Spleen (tissue), 11 donors: ENCODE measurements around the gene CIDEA. TPM values are rescaled to one million over a fixed set of nuclear protein-coding genes. Genes with fewer than 3 reads are reported as not detected.
A peak's percentile ranks its signal among the peaks of the same experiment; 100 is the strongest.

Experiments used
- DNase-seq: peaks from one replicate; pipeline ENCODE4 v3.0.0-alpha.2; 2020
- H3K27ac ChIP-seq, 8 donors: fragments of 200-600 bp; sonication (generic) in 7 of 8; 1 replicate in 4 of 8; 2 replicates in 4 of 8; pipeline versions ENCODE4 v1.5.0 to v1.8.0; 2016 to 2021; ENCODE audit warnings: inconsistent platforms in 4 of 8, mild to moderate bottlenecking in 4 of 8, moderate library complexity in 1 of 8
- H3K27me3 ChIP-seq, 7 donors: fragments of 200-600 bp; sonication (generic) in 6 of 7; replicated peaks in 1 of 7; 1 replicate in 4 of 7; 2 replicates in 3 of 7; pipeline versions ENCODE4 v1.5.0 to v1.8.0; 2016 to 2021; ENCODE audit warnings: inconsistent platforms in 3 of 7, mild to moderate bottlenecking in 1 of 7
- H3K36me3 ChIP-seq, 6 donors: fragments of 200-600 bp; sonication (generic) in 5 of 6; 1 replicate in 4 of 6; 2 replicates in 2 of 6; pipeline versions ENCODE4 v1.5.0 to v1.8.0; 2016 to 2021; ENCODE audit warnings: inconsistent platforms in 2 of 6
- H3K4me1 ChIP-seq, 6 donors: fragments of 200-600 bp; sonication (generic) in 5 of 6; 1 replicate in 3 of 6; 2 replicates in 3 of 6; pipeline versions ENCODE4 v1.5.0 to v1.8.0; 2016 to 2021; ENCODE audit warnings: inconsistent platforms in 3 of 6
- H3K4me3 ChIP-seq, 8 donors: fragments of 200-600 bp; sonication (generic) in 7 of 8; 1 replicate in 4 of 8; 2 replicates in 4 of 8; pipeline versions ENCODE4 v1.5.0 to v1.8.0; 2016 to 2021; ENCODE audit warnings: inconsistent platforms in 4 of 8, mild to moderate bottlenecking in 4 of 8, moderate library complexity in 2 of 8
- H3K9me3 ChIP-seq, 8 donors: fragments of 200-600 bp; sonication (generic) in 7 of 8; 1 replicate in 4 of 8; 2 replicates in 4 of 8; pipeline versions ENCODE4 v1.5.0 to v1.8.0; 2016 to 2021; ENCODE audit warnings: inconsistent platforms in 4 of 8
- CTCF ChIP-seq, 11 experiments: fragments of 200-600 bp in 7 of 11; fragments of 450-650 bp in 4 of 11; sonication (generic) in 4 of 11; IDR thresholded peaks in 8 of 11; conservative IDR thresholded peaks in 3 of 11; 1 replicate in 7 of 11; 2 replicates in 4 of 11; pipeline versions ENCODE4 v1.4.0 to v1.8.0; 2016 to 2021; ENCODE audit warnings: antibody characterized with exemption in 11 of 11, inconsistent platforms in 4 of 11, mild to moderate bottlenecking in 1 of 11
- POLR2A ChIP-seq, 3 donors: fragments of 450-650 bp; IDR thresholded peaks; one replicate each; pipeline ENCODE4 v1.5.1; 2017; ENCODE audit warnings: antibody characterized with exemption in 3 of 3, mild to moderate bottlenecking in 1 of 3
- POLR2AphosphoS5 ChIP-seq, 3 donors: sonication (generic); formaldehyde crosslinking; IDR thresholded peaks; one replicate each; pipeline ENCODE4 v1.5.1; 2017; ENCODE audit warnings: antibody characterized with exemption in 3 of 3
- WGBS, 5 donors: extraction: QIAGEN DNeasy Blood & Tissue Kit in 3 of 5; methylation state at CpG; one replicate each; pipeline versions ENCODE4 v1.1.5 to v1.1.7; 2013 to 2018; 5-methylcytosine and 5-hydroxymethylcytosine counted together
- intact Hi-C: fragments of 100-400 bp; cut with DNase I; formaldehyde crosslinking; loops from one replicate; pipeline ENCODE4 v1.15.0; 2023; ENCODE audit warnings: low total_unique reads
- polyA plus RNA-seq, 3 donors: library from polyadenylated mRNA; stranded (reverse); fragments of 200-250 nt; gene quantifications; one replicate each; pipeline ENCODE4 v1.2.1, GENCODE V29; 2013
- total RNA-seq, 7 donors: library from RNA; depleted of rRNA in 3 of 7; stranded (reverse); fragments of >200 nt in 3 of 7; fragmentation: NEBNext Ultra II Directional in 4 of 7; extraction: Animal tissue kit (Norgen Biotek cat#: 25700) in 4 of 7; gene quantifications; one replicate each; pipeline versions ENCODE4 v1.1.0 to v1.2.1, GENCODE V29; 2016 to 2021
- donor health status: healthy with polysubstance abuse.
- donor health status: DM: no; HTN: no; CAD: no; lungs with moderate emphysema.
- donor health status: DM: no; HTN: no; CAD: no.
- donor health status: Bipolar disorder and iron deficiency.
- donor health status: healthy.
- donor health status: DM: no; HTN: no; CAD: no.
- donor health status: DM: yes; HTN: yes; CAD: no.

The CIDEA gene
- total and polyA plus RNA-seq, 10 donors: not detected

DNA sequence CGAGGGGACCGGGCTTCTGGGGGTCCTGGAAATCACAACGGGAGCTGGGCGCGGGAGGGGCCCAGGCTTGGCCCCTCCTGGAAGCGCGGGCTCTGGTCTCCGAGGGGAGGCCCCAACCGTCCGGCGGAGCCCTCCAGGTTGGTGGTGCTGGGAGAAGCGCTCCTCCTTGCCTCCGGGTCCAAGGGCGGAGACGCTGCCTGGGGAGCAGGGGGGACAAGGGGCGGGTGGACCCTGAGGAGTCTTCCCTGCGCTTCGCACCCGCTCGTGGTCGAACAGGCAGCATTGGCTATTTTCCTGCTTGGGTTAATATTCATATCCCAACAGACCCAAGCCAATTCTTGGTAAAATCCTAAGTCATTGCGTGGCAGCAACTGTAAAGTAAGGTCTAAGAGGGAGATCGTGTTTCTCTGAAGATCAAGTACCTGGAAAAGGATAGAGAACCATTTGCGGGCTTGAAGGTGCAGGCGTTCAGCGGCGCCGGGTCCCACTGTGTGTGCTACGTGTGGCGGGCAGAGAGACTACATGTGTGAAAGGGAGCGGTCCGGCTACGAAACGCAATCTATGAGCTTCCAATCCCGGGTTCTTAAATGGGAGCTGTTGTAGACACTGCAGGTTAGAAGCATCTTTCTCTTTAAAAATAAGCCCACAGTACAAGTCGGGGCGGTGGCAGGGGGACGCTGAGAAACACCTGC is 805 bp downstream of the CIDEA start:
- no peak overlapping the region for H3K4me3 ChIP-seq
- no peak overlapping the region for H3K27ac ChIP-seq
- intact Hi-C loops: no loop called here
- 57 to 75% (median 69%) methylated on average over 27 to 38 of the region's 38 CpGs for WGBS, 5 donors
- H3K4me1 ChIP-seq: peaks cover 9 to 38% (median 29%) of the 10 kb centered on the region in 6 donors
- no peaks in the 10 kb centered on the region for H3K36me3 ChIP-seq
- no peak for TF ChIP-seq POLR2AphosphoS5 (IDR thresholded peaks at IDR 0.05)
- TF ChIP-seq CTCF (IDR thresholded peaks at IDR 0.05 in 8 of 11, conservative IDR thresholded peaks at IDR 0.05 in 3 of 11): no peak
- no peaks in the 10 kb centered on the region for H3K9me3 ChIP-seq
- DNase-seq: peak; percentile 63
- H3K27me3 ChIP-seq: peaks cover 0 to 87% (median 35%) of the 10 kb centered on the region in 7 donors

DNA sequence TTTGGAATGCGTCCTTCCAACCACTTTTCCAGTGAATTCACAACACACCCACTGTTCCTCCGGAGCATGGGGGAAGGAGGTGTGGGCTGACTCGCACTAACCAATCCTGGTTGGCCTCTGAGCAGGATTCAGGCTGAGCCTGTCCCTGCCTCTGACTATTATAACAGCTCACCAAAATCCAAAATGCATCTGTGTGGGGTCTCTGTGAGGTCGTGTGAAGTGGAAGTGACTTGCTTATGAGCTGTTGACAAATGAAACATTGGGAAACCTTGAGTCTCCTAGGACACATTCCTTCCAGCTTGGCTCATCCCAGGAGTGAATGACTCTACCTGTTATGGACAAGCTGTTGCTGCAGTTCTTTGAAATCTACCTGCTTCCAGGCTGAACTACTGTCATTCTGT is 1.5 kb downstream of the CIDEA start:
- Histone ChIP-seq H3K27ac (no peak overlapping the region), H3K36me3 (no peaks in the 10 kb centered on the region), H3K9me3 (no peaks in the 10 kb centered on the region), H3K27me3 (peaks cover 0 to 84% (median 35%) of the 10 kb centered on the region in 7 donors), H3K4me1 (peaks cover 9 to 38% (median 29%) of the 10 kb centered on the region in 6 donors), H3K4me3 (no peak overlapping the region)
- DNase-seq: peak; percentile 18
- no peak for TF ChIP-seq POLR2AphosphoS5 (IDR thresholded peaks at IDR 0.05)
- no peak for TF ChIP-seq CTCF (IDR thresholded peaks at IDR 0.05 in 8 of 11, conservative IDR thresholded peaks at IDR 0.05 in 3 of 11)
- TF ChIP-seq POLR2A (IDR thresholded peaks at IDR 0.05): no peak
- WGBS, 5 donors: 47 to 83% (median 68%) methylated on average over 4 of the region's 4 CpGs
- intact Hi-C loops: no loop called here

- peaks cover 0 to 79% (median 30%) of the 10 kb centered on the region in 7 donors for H3K27me3 ChIP-seq
- no peaks in the 10 kb centered on the region for H3K9me3 ChIP-seq
- H3K36me3 ChIP-seq: no peaks in the 10 kb centered on the region
- TF ChIP-seq POLR2AphosphoS5 (IDR thresholded peaks at IDR 0.05) (peak in 1 of 3 donors; percentile 33), CTCF (IDR thresholded peaks at IDR 0.05 in 8 of 11, conservative IDR thresholded peaks at IDR 0.05 in 3 of 11) (no peak)
- H3K4me3 ChIP-seq: no peak overlapping the region
- 15 to 36% (median 24%) methylated on average over 6 of the region's 6 CpGs for WGBS, 5 donors
- DNase-seq: peak; percentile 59
- H3K27ac ChIP-seq: no peak overlapping the region
- peaks cover 9 to 36% (median 29%) of the 10 kb centered on the region in 6 donors for H3K4me1 ChIP-seq
- intact Hi-C loops: no loop called here
Measured at GRCh38 chr18:12256951-12257350, 2.8 kb downstream of the CIDEA start.

DNA sequence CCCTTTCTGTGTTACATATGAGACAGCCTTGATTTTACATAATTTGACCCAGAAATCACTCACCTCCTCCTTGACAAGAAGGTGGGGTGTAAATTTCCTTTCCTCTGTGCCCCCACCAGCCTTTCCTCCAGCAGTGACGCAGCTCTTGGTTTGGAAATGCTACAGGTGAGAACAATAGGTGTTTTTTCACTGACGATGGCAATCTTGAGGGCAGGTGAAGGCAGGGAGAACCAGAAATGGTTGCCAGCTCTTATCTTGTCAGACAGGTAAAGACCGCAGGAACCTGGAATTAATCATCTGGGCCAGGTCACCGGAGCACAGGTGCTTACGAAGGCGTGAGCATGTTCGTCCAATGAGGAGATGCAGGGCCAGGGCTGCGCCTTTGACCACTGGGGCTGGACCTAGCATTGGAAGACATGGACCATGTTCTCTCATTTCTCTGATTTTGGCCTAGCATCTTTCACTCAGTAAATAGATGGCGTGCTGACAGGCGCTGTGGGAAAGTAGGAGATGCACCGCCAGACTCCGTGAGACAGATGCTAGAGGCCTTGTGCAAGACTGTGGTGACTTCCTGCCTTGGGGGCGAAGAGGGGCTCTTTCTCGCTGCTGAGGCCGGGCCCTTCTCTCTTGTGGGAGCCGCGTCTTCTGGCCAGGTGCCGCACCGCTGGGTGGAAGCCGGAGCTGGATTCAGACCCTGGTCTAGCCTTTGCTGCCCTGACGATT is 4.0 kb downstream of the CIDEA start:
- intact Hi-C loops: no loop called here
- Histone ChIP-seq H3K27me3 (peaks cover 0 to 67% (median 20%) of the 10 kb centered on the region in 7 donors), H3K4me1 (peaks cover 7 to 31% (median 27%) of the 10 kb centered on the region in 6 donors), H3K4me3 (no peak overlapping the region), H3K27ac (no peak overlapping the region), H3K36me3 (no peaks in the 10 kb centered on the region), H3K9me3 (no peaks in the 10 kb centered on the region)
- WGBS, 5 donors: 78 to 87% (median 82%) methylated on average over 20 to 21 of the region's 21 CpGs
- TF ChIP-seq POLR2A (IDR thresholded peaks at IDR 0.05) (no peak), POLR2AphosphoS5 (IDR thresholded peaks at IDR 0.05) (no peak), CTCF (IDR thresholded peaks at IDR 0.05 in 8 of 11, conservative IDR thresholded peaks at IDR 0.05 in 3 of 11) (no peak)
- peak; percentile 28 for DNase-seq
